IPS-20b (cell line): Measurements from ENCODE around the gene RASA3.
"Not testable (repeated sequence)": the region's sequence is repeated elsewhere in the genome, so short reads cannot be mapped to it uniquely, and the experiment has no call there.

Experiments
- H3K27ac ChIP-seq: one replicate; pipeline ENCODE4 v1.5.1; 2013; ENCODE audit warnings: low read length
- H3K27me3 ChIP-seq: 2 replicates; pipeline ENCODE4 v1.6.1; 2013; ENCODE audit warnings: mild to moderate bottlenecking, low read length, inconsistent platforms; ENCODE audit not compliant: insufficient read depth
- H3K36me3 ChIP-seq: 2 replicates; pipeline ENCODE4 v1.6.1; 2013; ENCODE audit warnings: low read depth, mild to moderate bottlenecking, inconsistent platforms, low read length, moderate library complexity; ENCODE audit not compliant: insufficient read depth
- H3K4me1 ChIP-seq: 2 replicates; pipeline ENCODE4 v1.6.1; 2013; ENCODE audit warnings: mild to moderate bottlenecking, control low read depth, inconsistent platforms, low read length, moderate library complexity; ENCODE audit not compliant: insufficient read depth
- H3K4me3 ChIP-seq: 2 replicates; pipeline ENCODE4 v1.5.1; 2013; ENCODE audit warnings: mild to moderate bottlenecking, low read length, inconsistent platforms
- H3K9ac ChIP-seq: 2 replicates; pipeline ENCODE4 v1.6.1; 2013; ENCODE audit warnings: low read depth, mild to moderate bottlenecking, inconsistent platforms, low read length, moderate library complexity
- H3K9me3 ChIP-seq: 2 replicates; pipeline ENCODE4 v1.6.1; 2013; ENCODE audit warnings: mild to moderate bottlenecking, low read depth, low read length, inconsistent platforms; ENCODE audit not compliant: insufficient read depth

Gene RASA3

DNA sequence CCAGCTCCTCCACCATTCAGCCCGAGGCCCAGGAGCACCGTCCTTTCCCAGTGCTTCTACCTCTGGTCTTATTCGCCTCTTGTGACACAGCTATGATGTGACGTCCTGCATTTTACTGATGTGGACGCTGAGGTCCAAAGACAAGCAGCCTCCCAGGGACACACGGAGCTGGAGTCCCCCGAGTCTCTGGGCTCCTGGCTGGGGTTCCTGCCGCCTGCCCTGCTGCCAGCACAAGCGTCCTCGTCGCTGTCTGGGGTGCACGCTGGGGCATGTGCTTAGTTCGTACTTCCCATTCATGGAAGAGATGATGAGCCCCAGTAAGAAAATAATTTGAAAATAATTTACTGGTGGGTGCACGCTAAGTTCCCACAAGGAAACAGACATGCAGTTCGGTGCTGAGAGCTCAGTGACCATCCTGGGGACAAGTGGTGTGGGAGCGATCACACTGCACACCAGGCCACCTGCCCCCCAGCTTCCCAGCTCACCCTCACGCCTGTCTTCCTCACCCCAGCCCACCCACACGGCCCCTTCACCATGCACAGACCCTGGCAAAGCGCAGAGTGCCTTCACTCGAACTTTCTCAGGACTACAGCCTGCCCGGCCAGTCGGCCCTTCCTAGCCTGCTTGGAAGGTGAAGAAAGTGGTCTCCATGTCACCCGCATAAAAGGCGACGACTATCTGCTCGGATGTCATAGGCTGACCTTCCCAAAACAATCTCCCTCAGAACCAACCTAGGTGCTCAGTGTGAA is 32.4 kb upstream of the RASA3 start:
- no peaks in the 10 kb centered on the region for H3K9me3 ChIP-seq

DNA sequence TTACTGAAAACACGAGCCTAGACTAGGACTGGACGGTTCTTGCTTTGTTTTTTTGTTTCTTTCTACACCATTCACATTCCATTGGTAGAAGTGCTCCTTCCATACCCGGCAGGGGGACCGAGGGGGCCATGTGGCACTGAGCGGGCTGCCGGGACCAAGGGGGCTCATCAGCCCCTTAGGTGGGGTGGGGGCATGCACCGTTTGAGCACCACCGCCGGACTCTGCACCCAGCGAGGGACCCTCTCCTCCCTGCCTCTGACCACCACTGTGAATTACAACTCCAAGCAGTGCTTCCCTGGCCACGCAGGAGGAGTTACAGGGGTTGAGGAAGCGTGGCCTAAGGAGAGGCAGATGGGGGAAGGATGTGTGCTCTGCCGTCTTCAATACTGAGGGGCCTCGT is 31.6 kb upstream of the RASA3 start:
- H3K4me3 ChIP-seq, result no peak overlapping the region
- H3K27me3 ChIP-seq, result no peaks in the 10 kb centered on the region; the same call in 1 of the 2 replicates
- no peak overlapping the region for H3K27ac ChIP-seq
- no peak overlapping the region for H3K9ac ChIP-seq
- H3K4me1 ChIP-seq, result no peaks in the 10 kb centered on the region
- H3K36me3 ChIP-seq, result no peaks in the 10 kb centered on the region
- no peaks in the 10 kb centered on the region for H3K9me3 ChIP-seq

More for the DNA sequence above, 32.4 kb upstream of the RASA3 start:
- Histone ChIP-seq H3K36me3 (no peaks in the 10 kb centered on the region), H3K4me1 (no peaks in the 10 kb centered on the region), H3K27ac (no peak overlapping the region), H3K4me3 (no peak overlapping the region), H3K27me3 (no peaks in the 10 kb centered on the region; the same call in 1 of the 2 replicates), H3K9ac (no peak overlapping the region)

DNA sequence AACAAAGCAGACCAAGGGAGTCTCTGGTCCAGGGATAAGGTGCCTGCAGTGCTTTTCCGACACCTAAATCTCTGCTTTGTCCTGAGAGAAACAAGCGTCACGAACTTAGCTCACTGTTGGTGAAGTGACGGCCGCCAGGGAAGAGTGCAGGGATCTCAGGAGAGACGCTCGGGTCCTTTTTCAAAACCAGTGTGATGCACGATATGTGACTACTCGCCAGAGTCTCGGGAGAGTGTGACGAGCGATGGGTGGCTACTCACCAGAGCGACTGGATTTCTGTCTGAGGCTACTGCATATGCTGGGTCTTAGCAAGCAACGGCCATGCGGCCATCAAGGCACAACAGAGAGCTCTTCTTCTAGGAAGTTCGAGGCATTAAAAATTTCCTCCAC is 30.1 kb upstream of the RASA3 start:
- Histone ChIP-seq H3K9me3 (no peaks in the 10 kb centered on the region), H3K27me3 (no peaks in the 10 kb centered on the region; the same call in 1 of the 2 replicates), H3K36me3 (no peaks in the 10 kb centered on the region), H3K9ac (no peak overlapping the region), H3K4me1 (no peaks in the 10 kb centered on the region), H3K27ac (no peak overlapping the region), H3K4me3 (no peak overlapping the region)

DNA sequence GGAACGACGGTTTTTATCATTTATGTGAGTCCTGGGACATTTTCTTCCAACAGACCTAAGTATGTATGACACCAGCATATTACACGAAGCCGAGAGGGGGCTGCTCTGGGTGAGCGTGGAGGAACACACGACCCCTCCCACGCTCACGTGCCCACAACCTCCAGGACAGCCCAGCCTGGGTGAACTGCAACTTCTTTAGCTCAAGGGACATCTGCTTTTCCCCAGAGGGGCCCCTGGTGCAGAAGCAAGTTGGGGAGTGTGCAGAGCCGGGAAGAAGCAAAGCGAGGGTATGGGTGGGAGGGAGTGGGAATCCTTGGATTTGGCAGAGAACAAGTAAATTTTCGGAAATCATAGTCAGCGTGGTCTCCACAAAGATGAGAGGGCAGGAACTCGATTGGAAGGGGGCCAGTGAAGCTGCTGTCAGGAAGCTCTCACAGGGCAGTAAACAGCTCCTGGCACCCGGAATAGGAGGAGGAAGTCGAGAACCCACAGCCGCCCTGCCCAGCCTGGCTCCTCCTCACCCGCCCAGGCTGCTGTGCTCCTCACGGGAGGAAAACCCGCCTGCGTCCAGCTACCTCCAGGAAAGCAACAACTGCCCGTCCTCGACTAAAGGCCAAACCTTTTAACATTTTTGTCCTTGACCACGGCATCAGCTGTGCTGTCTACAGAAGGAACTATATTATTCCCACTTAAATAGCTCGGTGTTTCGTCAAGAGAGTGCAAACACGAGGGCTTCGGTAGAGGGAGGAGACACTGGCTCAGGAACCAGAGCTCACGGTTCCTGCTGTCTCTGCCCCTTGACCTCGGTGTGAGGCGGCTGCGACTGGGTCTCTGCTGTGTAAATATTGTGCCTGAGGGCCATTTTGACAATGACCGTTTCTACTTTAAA is 29.5 kb upstream of the RASA3 start:
- Histone ChIP-seq H3K4me3 (no peak overlapping the region), H3K27ac (no peak overlapping the region), H3K27me3 (no peaks in the 10 kb centered on the region; the same call in 1 of the 2 replicates), H3K9me3 (no peaks in the 10 kb centered on the region), H3K4me1 (no peaks in the 10 kb centered on the region), H3K9ac (no peak overlapping the region; the same call in 1 of the 2 replicates), H3K36me3 (no peaks in the 10 kb centered on the region)

DNA sequence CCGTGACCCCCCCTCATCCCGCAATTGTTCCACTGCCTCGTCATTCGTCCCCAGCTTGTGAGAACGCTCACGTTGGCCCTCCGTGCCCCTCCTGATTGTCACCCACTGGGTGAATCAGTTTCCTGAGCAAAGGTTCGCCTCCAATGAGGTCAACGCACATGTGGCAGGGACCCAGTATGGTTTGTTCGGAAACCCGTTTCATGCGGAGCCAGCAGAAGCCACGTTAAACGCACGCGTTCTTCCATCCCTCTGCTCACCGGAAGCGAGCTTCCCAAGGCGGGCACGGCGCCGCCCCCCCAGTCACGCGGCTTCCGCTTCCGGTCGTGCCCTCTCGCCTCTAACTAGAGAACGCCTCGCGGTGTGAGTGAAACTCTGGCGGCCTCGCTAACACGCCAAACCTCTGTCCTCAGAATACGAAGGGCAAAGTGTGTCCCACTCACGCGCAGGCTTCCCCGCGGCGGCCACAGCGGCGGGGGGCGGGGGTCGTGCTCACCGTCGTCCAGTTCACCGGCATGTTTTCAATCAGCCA is 28.7 kb upstream of the RASA3 start:
- H3K4me1 ChIP-seq, result no peaks in the 10 kb centered on the region
- no peaks in the 10 kb centered on the region for H3K36me3 ChIP-seq
- no peak overlapping the region for H3K4me3 ChIP-seq
- H3K27me3 ChIP-seq, result no peaks in the 10 kb centered on the region; the same call in 1 of the 2 replicates
- no peak overlapping the region for H3K9ac ChIP-seq
- H3K27ac ChIP-seq, result no peak overlapping the region
- no peaks in the 10 kb centered on the region for H3K9me3 ChIP-seq

DNA sequence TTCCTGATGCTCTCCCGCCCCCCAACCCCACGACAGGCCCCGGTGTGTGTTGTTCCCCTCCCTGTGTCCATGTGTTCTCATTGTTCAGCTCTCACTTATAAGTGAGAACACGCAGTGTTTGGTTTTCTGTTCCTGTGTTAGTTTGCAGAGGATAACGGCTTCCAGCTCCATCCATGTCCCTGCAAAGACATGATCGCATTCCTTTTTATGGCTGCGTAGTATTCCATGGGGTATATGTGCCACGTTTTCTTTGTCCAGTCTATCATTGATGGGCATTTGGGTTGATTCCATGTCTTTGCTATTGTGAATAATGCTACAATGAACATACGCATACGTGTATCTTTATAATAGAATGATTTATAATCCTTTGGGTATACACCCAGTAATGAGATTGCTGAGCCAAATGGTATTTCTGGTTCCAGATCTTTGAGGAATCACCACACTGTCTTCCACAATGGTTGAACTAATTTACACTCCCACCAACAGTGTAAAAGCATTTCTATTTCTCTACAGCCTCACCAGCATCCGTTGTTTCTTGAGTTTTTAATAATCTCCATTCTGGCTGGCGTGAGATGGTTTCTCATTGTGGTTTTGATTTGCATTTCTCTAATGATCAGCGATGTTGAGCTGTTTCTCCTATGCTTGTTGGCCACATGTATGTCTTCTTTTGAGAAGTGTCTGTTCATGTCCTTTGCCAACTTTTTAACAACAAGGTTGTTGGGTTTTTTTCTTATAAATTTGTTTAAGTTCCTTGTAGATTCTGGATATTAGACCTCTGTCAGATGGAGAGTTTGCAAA is 26.6 kb upstream of the RASA3 start:
- not testable (repeated sequence) for H3K9me3 ChIP-seq, H3K9ac ChIP-seq, H3K27me3 ChIP-seq, H3K27ac ChIP-seq, H3K36me3 ChIP-seq, H3K4me1 ChIP-seq, H3K4me3 ChIP-seq

DNA sequence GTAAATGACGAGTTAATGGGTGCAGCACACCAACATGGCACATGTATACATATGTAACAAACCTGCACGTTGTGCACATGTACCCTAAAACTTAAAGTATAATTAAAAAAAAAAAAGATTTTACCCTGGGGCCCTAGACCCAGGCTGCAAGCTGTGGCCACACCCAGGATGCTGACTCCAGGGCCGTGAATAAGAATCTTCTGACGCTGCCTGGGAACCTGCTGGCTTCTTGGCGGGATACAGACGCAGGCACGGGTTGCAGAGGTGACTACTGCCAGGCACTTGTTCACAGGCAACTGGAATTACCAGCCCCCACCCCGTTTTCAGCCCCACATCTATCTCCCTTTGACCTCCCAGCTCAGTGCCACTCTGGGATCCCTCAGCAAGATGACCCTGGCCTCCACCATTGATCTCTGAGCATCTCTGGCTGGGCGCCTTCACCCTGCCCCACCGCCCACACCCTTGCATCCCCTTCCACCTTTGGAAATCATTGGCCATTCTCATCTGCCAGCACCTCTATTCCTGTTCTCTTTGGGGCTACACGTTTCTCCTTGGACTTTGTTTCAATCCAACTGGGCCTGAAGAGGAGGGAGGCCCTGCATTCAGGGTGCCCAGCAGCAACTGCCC is 25.6 kb upstream of the RASA3 start:
- H3K9ac ChIP-seq, result no peak overlapping the region
- H3K36me3 ChIP-seq, result no peaks in the 10 kb centered on the region
- H3K27me3 ChIP-seq, result no peaks in the 10 kb centered on the region
- no peaks in the 10 kb centered on the region for H3K9me3 ChIP-seq
- H3K4me3 ChIP-seq, result no peak overlapping the region
- no peaks in the 10 kb centered on the region for H3K4me1 ChIP-seq
- no peak overlapping the region for H3K27ac ChIP-seq

DNA sequence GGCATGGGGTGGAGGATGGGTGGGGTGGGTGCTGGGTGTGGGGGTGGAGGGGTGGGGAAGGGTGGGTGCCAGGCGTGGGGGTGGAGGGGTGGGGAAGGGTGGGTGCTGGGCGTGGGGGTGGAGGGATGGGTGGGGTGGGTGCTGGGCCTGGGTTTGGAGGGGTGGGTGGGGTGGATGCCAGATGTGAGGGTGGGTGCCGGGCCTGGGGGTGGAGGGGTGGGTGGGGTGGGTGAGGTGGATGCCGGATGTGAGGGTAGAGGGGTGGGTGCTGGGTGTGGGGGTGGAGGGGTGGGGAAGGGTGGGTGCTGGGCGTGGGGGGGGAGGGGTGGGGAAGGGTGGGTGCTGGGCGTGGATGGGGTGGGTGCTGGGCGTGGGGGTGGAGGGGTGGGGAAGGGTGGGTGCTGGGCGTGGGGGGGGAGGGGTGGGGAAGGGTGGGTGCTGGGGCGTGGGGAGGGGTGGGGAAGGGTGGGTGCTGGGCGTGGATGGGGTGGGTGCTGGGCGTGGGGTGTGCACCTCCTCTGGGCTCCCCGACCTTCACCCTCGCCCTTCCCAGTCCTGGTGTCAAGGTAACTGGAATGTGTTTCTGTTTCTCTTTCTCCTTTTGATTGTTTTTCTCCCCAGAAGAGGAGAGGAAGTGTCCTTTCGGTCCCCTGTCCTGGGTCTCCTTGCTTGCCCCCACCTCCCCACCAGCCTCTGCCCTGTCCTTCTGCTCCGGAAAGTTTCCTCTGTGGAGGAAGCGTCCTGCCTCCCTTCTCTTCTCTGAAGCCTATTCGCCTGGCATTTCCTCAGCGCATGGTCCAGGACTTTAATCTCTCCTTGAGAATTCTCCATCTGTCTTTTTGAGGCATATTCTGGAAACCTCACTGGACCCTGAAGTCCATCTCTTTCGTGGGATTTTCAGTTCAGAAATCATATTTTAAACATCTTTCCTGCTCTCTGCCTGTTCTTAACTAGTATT is 23.8 kb upstream of the RASA3 start:
- Histone ChIP-seq H3K9ac (no peak overlapping the region), H3K4me1 (no peaks in the 10 kb centered on the region), H3K4me3 (no peak overlapping the region), H3K27ac (no peak overlapping the region), H3K36me3 (no peaks in the 10 kb centered on the region), H3K9me3 (no peaks in the 10 kb centered on the region), H3K27me3 (no peaks in the 10 kb centered on the region)

DNA sequence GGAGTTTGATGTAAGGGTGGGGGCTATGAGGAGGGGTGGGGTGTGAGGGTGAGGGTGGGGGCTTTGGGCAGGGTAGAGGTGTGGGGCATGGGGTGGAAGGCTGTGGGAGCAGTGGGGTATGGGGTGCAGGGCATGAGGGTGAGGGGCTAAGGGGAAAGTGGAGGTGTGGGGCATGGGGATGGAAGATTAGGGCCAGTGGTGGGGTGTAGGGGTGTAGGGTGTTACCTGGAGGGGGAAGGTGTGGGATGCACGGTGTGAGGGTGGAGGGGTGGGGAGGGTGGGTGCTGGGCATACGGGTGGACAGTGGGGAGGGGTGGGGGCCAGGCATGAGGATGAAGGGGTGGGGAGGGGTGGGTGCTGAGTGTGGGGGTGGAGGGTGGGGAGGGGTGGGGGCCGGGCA is 22.9 kb upstream of the RASA3 start:
- Histone ChIP-seq H3K4me1 (no peaks in the 10 kb centered on the region), H3K9me3 (no peaks in the 10 kb centered on the region), H3K4me3 (no peak overlapping the region), H3K9ac (no peak overlapping the region), H3K27me3 (no peaks in the 10 kb centered on the region), H3K27ac (no peak overlapping the region), H3K36me3 (no peaks in the 10 kb centered on the region)

DNA sequence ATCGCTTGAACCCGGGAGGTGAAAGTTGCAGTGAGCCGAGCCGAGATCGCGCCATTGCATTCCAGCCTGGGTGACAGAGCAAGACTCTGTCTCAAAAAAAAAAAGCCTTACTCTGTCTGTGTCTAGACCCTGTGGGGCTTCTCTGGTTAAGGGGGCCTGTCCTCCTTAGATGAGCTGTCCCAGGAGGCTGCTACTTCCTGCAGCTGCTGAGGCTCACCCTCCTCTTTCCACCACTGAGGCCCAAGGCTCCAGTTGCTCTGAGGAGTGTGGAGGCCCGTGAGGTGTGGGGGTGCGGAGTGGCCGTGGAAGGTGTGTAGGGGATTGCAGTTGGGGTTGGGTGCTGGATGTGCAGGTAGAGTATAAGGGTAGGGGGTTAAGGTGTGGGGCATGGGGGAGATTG is 22.1 kb upstream of the RASA3 start:
- Histone ChIP-seq H3K4me3 (no peak overlapping the region), H3K4me1 (no peaks in the 10 kb centered on the region), H3K9me3 (no peaks in the 10 kb centered on the region), H3K9ac (no peak overlapping the region), H3K36me3 (no peaks in the 10 kb centered on the region), H3K27me3 (no peaks in the 10 kb centered on the region), H3K27ac (no peak overlapping the region)
